Panc1 (cell line): ENCODE data around the gene IQSEC1. TPM values are rescaled to one million over a fixed set of nuclear protein-coding genes. Genes with fewer than 3 reads are reported as not detected.

Experiments
- ATAC-seq: fragments of 200-7000 bp; cut with Tn5 transposase; 2 replicates; pipeline ENCODE4 v1.9.1; 2020; ENCODE audit warnings: mild to moderate bottlenecking, moderate library complexity
- BruUV-seq: library from RNA; stranded (reverse); fragments of 400-500 nt; replicated peaks from 2 replicates; lab custom pipeline; 2021; lab: Mats Ljungman, UMichigan
- CTCF ChIA-PET: fragments of 300-600 bp; sonication (Branson Sonifier 250); formaldehyde crosslinking; loops from one replicate; lab custom pipeline; 2022; ENCODE audit warnings: antibody characterized with exemption; lab: Charles Lee
- POLR2A ChIA-PET: fragments of 300-600 bp; sonication (Branson Sonifier 250); formaldehyde crosslinking; loops from one replicate; lab custom pipeline; 2022; ENCODE audit warnings: antibody characterized with exemption; lab: Charles Lee
- DNase-seq: peaks from one replicate; pipeline ENCODE4 v3.0.0-alpha.2; 2010; ENCODE audit warnings: low read depth, low spot score
- H3K27ac ChIP-seq: 2 replicates; pipeline ENCODE4 v1.5.1; 2011; ENCODE audit warnings: mild to moderate bottlenecking, low read length, inconsistent platforms
- H3K27me3 ChIP-seq: fragments of 200-500 bp; sonication (Bioruptor generic); 2 replicates; pipeline ENCODE4 v1.6.0; 2014; ENCODE audit warnings: low read length, inconsistent platforms; ENCODE audit not compliant: control insufficient read depth, insufficient read depth
- H3K36me3 ChIP-seq: fragments of 200-500 bp; sonication (Bioruptor generic); 2 replicates; pipeline ENCODE4 v1.5.1; 2014; ENCODE audit warnings: inconsistent platforms, mild to moderate bottlenecking, low read length, moderate library complexity; ENCODE audit not compliant: control insufficient read depth, insufficient read depth
- H3K4me1 ChIP-seq: 2 replicates; pipeline ENCODE4 v1.5.1; 2011; ENCODE audit warnings: inconsistent platforms, mild to moderate bottlenecking, low read length, moderate library complexity; ENCODE audit not compliant: control insufficient read depth, insufficient read depth
- H3K4me3 ChIP-seq, 2 experiments: 2 replicates each; pipeline ENCODE4 v1.5.1; 2011 to 2012; ENCODE audit warnings: low read depth in 2 of 2, low read length in 2 of 2, mild to moderate bottlenecking in 2 of 2, inconsistent platforms in 1 of 2, moderate library complexity in 1 of 2
- H3K9me3 ChIP-seq: fragments of 200-500 bp; sonication (Bioruptor generic); 2 replicates; pipeline ENCODE4 v1.5.1; 2014; ENCODE audit warnings: low read depth, mild to moderate bottlenecking, inconsistent platforms, low read length, moderate library complexity; ENCODE audit not compliant: control insufficient read depth, insufficient read depth
- CTCF ChIP-seq: fragments of 450-650 bp; IDR thresholded peaks from 2 replicates; pipeline ENCODE4 v1.5.1; 2017; ENCODE audit warnings: mild to moderate bottlenecking
- POLR2AphosphoS5 ChIP-seq: IDR thresholded peaks from 2 replicates; pipeline ENCODE4 v1.6.1; 2012; ENCODE audit warnings: mild to moderate bottlenecking, low read depth, low read length, moderate library complexity
- REST ChIP-seq, 2 experiments: IDR thresholded peaks; 2 replicates each; pipeline ENCODE4 v1.6.1; 2011 to 2012; ENCODE audit warnings: low read depth in 2 of 2, control low read depth in 1 of 2, low read length in 1 of 2, mild to moderate bottlenecking in 1 of 2, moderate library complexity in 1 of 2; ENCODE audit not compliant: insufficient read depth in 1 of 2
- SIN3A ChIP-seq: IDR thresholded peaks from 2 replicates; pipeline ENCODE4 v1.6.1; 2012; ENCODE audit warnings: low read depth, mild to moderate bottlenecking, low read length, moderate library complexity, borderline replicate concordance; ENCODE audit not compliant: insufficient read depth
- TCF7L2 ChIP-seq: IDR thresholded peaks from 2 replicates; pipeline ENCODE4 v1.6.1; 2011; ENCODE audit warnings: mild to moderate bottlenecking, low read depth, low read length, inconsistent platforms
- in situ Hi-C: cut with HindIII; loops from 2 replicates; pipeline ENCODE4 v1.10.0; 2016; ENCODE audit warnings: low sequenced_read_pairs, low pct_unique_long_range_greater_than_20kb
- intact Hi-C: fragments of 100-400 bp; cut with micrococcal nuclease; formaldehyde crosslinking; loops from one replicate; pipeline ENCODE4 v1.10.0; 2022; ENCODE audit not compliant: unreplicated experiment
- total RNA-seq: library from RNA; stranded (reverse); gene quantifications from one replicate; pipeline ENCODE4 v1.2.1, GENCODE V29; 2021; ENCODE audit not compliant: unreplicated experiment

Gene IQSEC1
- total RNA-seq, 1 experiment from 2014 or later, result 28.4 TPM

DNA sequence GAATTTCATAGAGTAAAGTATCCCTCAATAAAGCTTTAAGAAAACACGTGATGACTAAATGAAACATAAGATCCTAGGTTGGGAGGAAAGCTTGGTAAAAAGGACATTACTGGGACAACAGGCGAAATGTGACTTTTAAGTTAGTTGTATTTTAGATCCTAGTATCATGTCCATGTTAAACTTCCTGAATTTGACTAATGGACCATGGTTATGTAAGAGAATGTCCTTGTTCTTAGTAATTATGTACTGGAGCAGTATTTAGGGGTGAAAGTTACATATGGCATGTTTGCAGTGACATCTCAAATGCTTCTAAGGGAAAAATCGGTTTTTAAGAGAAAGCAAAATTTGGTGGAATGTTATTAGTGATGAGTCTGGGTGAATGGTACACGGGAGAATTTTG, 69.6 kb downstream of the IQSEC1 start:
- ChIA-PET POLR2A (no interaction called here), CTCF (no interaction called here)
- in situ Hi-C loops, result no loop called here
- TF ChIP-seq POLR2AphosphoS5 (no peak), CTCF (no peak), TCF7L2 (no peak), SIN3A (no peak), REST (IDR thresholded peaks at IDR 0.05; ENCODE audit: insufficient read depth in 1 of 2, low read depth in 2 of 2, low read length in 1 of 2) (no peak)
- no peak for ATAC-seq
- H3K27ac ChIP-seq, result no peak overlapping the region
- intact Hi-C loops, result no loop called here
- DNase-seq, result no peak
- H3K27me3 ChIP-seq, result no peaks in the 10 kb centered on the region
- H3K36me3 ChIP-seq, result no peaks in the 10 kb centered on the region
- no peaks in the 10 kb centered on the region; the same call in 1 of the 2 replicates for H3K4me1 ChIP-seq
- no peak overlapping the region for H3K4me3 ChIP-seq
- no TSS peak for BruUV-seq
- no peaks in the 10 kb centered on the region for H3K9me3 ChIP-seq

GRCh38 chr3:13002398-13003124, 70.7 kb downstream of the IQSEC1 start:
- no peaks in the 10 kb centered on the region for H3K27me3 ChIP-seq
- intact Hi-C loops, result no loop called here
- H3K9me3 ChIP-seq, result no peaks in the 10 kb centered on the region
- no peak for TF ChIP-seq SIN3A
- TF ChIP-seq TCF7L2, result no peak
- no peak for TF ChIP-seq REST (IDR thresholded peaks at IDR 0.05; ENCODE audit: insufficient read depth in 1 of 2, low read depth in 2 of 2, low read length in 1 of 2)
- TF ChIP-seq CTCF, result no peak
- no peak for TF ChIP-seq POLR2AphosphoS5
- in situ Hi-C loops, result no loop called here
- ChIA-PET POLR2A (no interaction called here), CTCF (no interaction called here)
- no peaks in the 10 kb centered on the region for H3K4me1 ChIP-seq
- BruUV-seq, result no TSS peak
- ATAC-seq, result no peak
- H3K4me3 ChIP-seq, result no peak overlapping the region
- H3K27ac ChIP-seq, result no peak overlapping the region
- H3K36me3 ChIP-seq, result no peaks in the 10 kb centered on the region
- DNase-seq, result no peak
